K562 (cell line): ENCODE results near the gene EPGN. TPM values are rescaled to one million over a fixed set of nuclear protein-coding genes. Genes with fewer than 3 reads are reported as not detected.
"Not testable (repeated sequence)": the region's sequence is repeated elsewhere in the genome, so short reads cannot be mapped to it uniquely, and the experiment has no call there.

Experiments used
- ATAC-seq: fragments of 200-7000 bp; cut with Tn5 transposase; 3 replicates; pipeline ENCODE4 v1.9.1; 2020; ENCODE audit warnings: moderate library complexity
- BruUV-seq: library from RNA; stranded (reverse); fragments of 400-500 nt; replicated peaks from 2 replicates; lab custom pipeline; 2021; lab: Mats Ljungman, UMichigan
- CTCF ChIA-PET: fragments of 300-600 bp; formaldehyde crosslinking; extraction: SDS; loops from one replicate; lab custom pipeline; 2021; ENCODE audit warnings: low intra/inter-chr PET ratio; lab: Yijun Ruan, JAX
- POLR2A ChIA-PET: fragments of 300-600, 350-650 bp; sonication (Branson Sonifier 250); formaldehyde crosslinking; extraction: SDS; loops from one replicate; lab custom pipeline; 2021; ENCODE audit warnings: antibody characterized with exemption, inconsistent platforms; lab: Yijun Ruan, JAX
- DNase-seq, 4 experiments: peaks; one replicate each; pipeline versions ENCODE4 v3.0.0 to v3.0.0-alpha.2; 2011 to 2018; ENCODE audit warnings: low spot score in 3 of 4, mixed read lengths in 3 of 4; ENCODE audit errors: extremely low read depth in 1 of 4
- FAIRE-seq: peaks from 2 replicates; lab custom pipeline; 2011; peaks lifted over from hg19 to GRCh38; lab: Jason Lieb, UNC
- H2AFZ ChIP-seq: 2 replicates; pipeline ENCODE4 v1.6.0; 2011; ENCODE audit warnings: low read depth, low read length, control low read depth, inconsistent platforms
- H3K27ac ChIP-seq: fragments of 200-600 bp; 3 replicates; pipeline ENCODE4 v1.8.0; 2011; ENCODE audit warnings: low read depth, mild to moderate bottlenecking, control low read depth, inconsistent platforms, low read length, moderate library complexity, mixed read lengths; ENCODE audit errors: extremely low read depth
- H3K27me3 ChIP-seq, 2 experiments: fragments of 300-600 bp in 1 of 2; 2 replicates in 1 of 2; 3 replicates in 1 of 2; pipeline versions ENCODE4 v1.6.0 to v1.8.0; 2011; ENCODE audit warnings: inconsistent platforms in 2 of 2, low read length in 2 of 2, mild to moderate bottlenecking in 1 of 2, mixed read lengths in 1 of 2, moderate library complexity in 1 of 2; ENCODE audit not compliant: control insufficient read depth in 2 of 2, insufficient read depth in 2 of 2
- H3K36me3 ChIP-seq: fragments of 300-600 bp; 3 replicates; pipeline ENCODE4 v1.8.0; 2011; ENCODE audit warnings: mild to moderate bottlenecking, low read length, inconsistent platforms; ENCODE audit not compliant: control insufficient read depth, insufficient read depth
- H3K4me1 ChIP-seq, 2 experiments: fragments of 200-600 bp in 1 of 2; replicated peaks in 1 of 2; 2 replicates in 1 of 2; 3 replicates in 1 of 2; pipeline versions ENCODE4 v1.5.1 to v1.8.0; 2011; ENCODE audit warnings: inconsistent platforms in 2 of 2, low read length in 2 of 2, mild to moderate bottlenecking in 1 of 2, mixed read lengths in 1 of 2, moderate library complexity in 1 of 2; ENCODE audit not compliant: control insufficient read depth in 2 of 2, insufficient read depth in 2 of 2
- H3K4me2 ChIP-seq: 2 replicates; pipeline ENCODE4 v1.6.1; 2011; ENCODE audit warnings: low read length, control low read depth, inconsistent platforms, mixed read lengths; ENCODE audit not compliant: insufficient read depth
- H3K4me3 ChIP-seq: fragments of 200-600 bp; sonication (generic), shearing (Covaris generic); 2 replicates; pipeline ENCODE4 v1.5.1; 2016; ENCODE audit warnings: control low read depth, inconsistent platforms
- H3K79me2 ChIP-seq: fragments of 200-600 bp; 3 replicates; pipeline ENCODE4 v1.8.0; 2011; ENCODE audit warnings: low read length, inconsistent platforms; ENCODE audit not compliant: control insufficient read depth, insufficient read depth
- H3K9ac ChIP-seq, 2 experiments: 2 replicates each; pipeline versions ENCODE4 v1.6.0 to v1.6.1; 2011; ENCODE audit warnings: low read depth in 2 of 2, low read length in 2 of 2, control low read depth in 1 of 2, inconsistent platforms in 1 of 2, mild to moderate bottlenecking in 1 of 2, mixed read lengths in 1 of 2; ENCODE audit not compliant: insufficient read depth in 1 of 2
- H3K9me1 ChIP-seq: one replicate; pipeline ENCODE4 v1.6.0; 2011; ENCODE audit warnings: inconsistent platforms, mild to moderate bottlenecking, low read length, moderate library complexity; ENCODE audit not compliant: control insufficient read depth, insufficient read depth
- H3K9me3 ChIP-seq: replicated peaks from 2 replicates; pipeline ENCODE4 v1.5.1; 2011; ENCODE audit warnings: low read depth, low read length, inconsistent platforms; ENCODE audit not compliant: control insufficient read depth, insufficient read depth
- H4K20me1 ChIP-seq: replicated peaks from 2 replicates; pipeline ENCODE4 v1.6.1; 2011; ENCODE audit warnings: low read length, inconsistent platforms, mixed read lengths; ENCODE audit not compliant: control insufficient read depth, insufficient read depth
- ADNP ChIP-seq: fragments of 200-800 bp; sonication (Bioruptor generic); IDR thresholded peaks from 2 replicates; pipeline ENCODE4 v1.6.1; 2016; ENCODE audit warnings: missing genetic modification characterization, missing compliant biosample characterization
- BCOR ChIP-seq: fragments of 450-650 bp; IDR thresholded peaks from 2 replicates; pipeline ENCODE4 v1.6.1; 2016
- CBX3 ChIP-seq, 2 experiments: IDR thresholded peaks; 1 replicate in 1 of 2; 2 replicates in 1 of 2; pipeline ENCODE4 v1.6.1; 2012; ENCODE audit warnings: inconsistent platforms in 2 of 2, low read length in 2 of 2, borderline replicate concordance in 1 of 2, control low read depth in 1 of 2
- CBX5 ChIP-seq: IDR thresholded peaks from 2 replicates; pipeline ENCODE4 v1.6.1; 2014; ENCODE audit warnings: low read depth, borderline replicate concordance
- CHAMP1 ChIP-seq: fragments of 450-650 bp; IDR thresholded peaks from 2 replicates; pipeline ENCODE4 v1.6.1; 2016; ENCODE audit warnings: mild to moderate bottlenecking
- ETS2 ChIP-seq: IDR thresholded peaks from 2 replicates; pipeline ENCODE4 v1.6.1; 2016; ENCODE audit warnings: borderline replicate concordance, missing genetic modification characterization, mild to moderate bottlenecking, moderate library complexity, missing compliant biosample characterization; ENCODE audit not compliant: poor library complexity, severe bottlenecking
- KDM1A ChIP-seq, 2 experiments: fragments of 450-650 bp; IDR thresholded peaks; 2 replicates each; pipeline ENCODE4 v1.6.1; 2016; ENCODE audit warnings: mild to moderate bottlenecking in 2 of 2
- RBM25 ChIP-seq: fragments of 200-400 bp; formaldehyde crosslinking; IDR thresholded peaks from 2 replicates; pipeline ENCODE4 v1.6.1; 2018; ENCODE audit warnings: low read length, low read depth, moderate library complexity; ENCODE audit not compliant: severe bottlenecking
- TCFL5 ChIP-seq: fragments of 250-450 bp; sonication (Bioruptor Pico); conservative IDR thresholded peaks from 2 replicates; pipeline ENCODE4 v1.6.1; 2021; ENCODE audit warnings: mild to moderate bottlenecking, moderate library complexity, matching md5 sums
- TRIM25 ChIP-seq: fragments of 450-650 bp; IDR thresholded peaks from 2 replicates; pipeline ENCODE4 v1.7.0; 2016; ENCODE audit warnings: borderline replicate concordance
- TRIM28 ChIP-seq: fragments of 450-650 bp; IDR thresholded peaks from 2 replicates; pipeline ENCODE4 v1.6.1; 2017
- ZFP36 ChIP-seq: fragments of 150-350 bp; IDR thresholded peaks from 2 replicates; pipeline ENCODE4 v1.6.1; 2018; ENCODE audit warnings: low read length, low read depth; ENCODE audit not compliant: partially characterized antibody
- ZNF133 ChIP-seq: fragments of 250-450 bp; sonication (Bioruptor Pico); IDR thresholded peaks from 2 replicates; pipeline ENCODE4 v1.4.0; 2020; ENCODE audit warnings: mild to moderate bottlenecking
- ZNF146 ChIP-seq: IDR thresholded peaks from one replicate; pipeline ENCODE4 v1.6.1; 2018; ENCODE audit warnings: missing compliant biosample characterization; ENCODE audit not compliant: unreplicated experiment
- WGBS: fragments of 100-300 bp; shearing (Covaris generic); methylation state at CpG from one replicate; pipeline ENCODE4 v1.1.6; 2016; ENCODE audit warnings: low coverage, mixed read lengths; ENCODE audit not compliant: insufficient coverage; ENCODE audit errors: missing lambda C conversion rate; 5-methylcytosine and 5-hydroxymethylcytosine counted together
- in situ Hi-C: fragments of 300-500 bp; cut with MboI; formaldehyde crosslinking; loops from 4 replicates; pipeline ENCODE4 v1.15.0; 2018; ENCODE audit warnings: inconsistent platforms, mixed read lengths
- intact Hi-C: fragments of 100-400 bp; cut with micrococcal nuclease; formaldehyde crosslinking; loops from 2 replicates; pipeline ENCODE4 v1.14.2; 2022
- polyA plus RNA-seq, 8 experiments: library from polyadenylated mRNA; depleted of rRNA in 4 of 8; stranded (reverse) in 5 of 8; unstranded in 3 of 8; fragments of >200 nt; fragmentation: Nextera tagmentation in 2 of 8; fragmentation: Illumina TruSeq in 1 of 8; extraction: Ambion mirVana in 2 of 8; extraction: Trizol in 1 of 8; gene quantifications; 2 replicates each; pipeline versions ENCODE4 v1.2.1 to v1.2.3, GENCODE V29; 2011 to 2014; ENCODE audit warnings: inconsistent platforms in 1 of 8, missing spikeins in 1 of 8
- total RNA-seq, 7 experiments: library from RNA; depleted of rRNA in 6 of 7; stranded (reverse); fragments of >200 nt in 6 of 7; fragmentation: Illumina TruSeq in 2 of 7; extraction: Trizol in 2 of 7; gene quantifications; 2 replicates each; pipeline versions ENCODE4 v1.2.1 to v1.2.3, GENCODE V29; 2011 to 2021; ENCODE audit warnings: low replicate concordance in 1 of 7

EPGN gene
- total and polyA plus RNA-seq, 9 of the 15 experiments (the other 6 are each of a cell fraction or from before 2014, with no cell fraction given), result 0.10 to 0.56 TPM; not detected in 7

GRCh38 chr4:74340421-74340820, 32.2 kb downstream of the EPGN start:
- H3K4me2 ChIP-seq, FAIRE-seq: not testable (repeated sequence)
- TF ChIP-seq BCOR (peak; percentile 66), ADNP (peak; percentile 53; the same call in 1 of the 2 replicates), KDM1A (IDR thresholded peaks at IDR 0.05) (peak in 1 of 2 experiments; percentile 24; a peak in 1 of 4 replicates), RBM25 (peak; percentile 44), ZNF146 (CRISPR knock-in tag) (peak; percentile 93)
- TF ChIP-seq, all 486 proteins: peak for 5; not testable (repeated sequence) for 481
- ATAC-seq, POLR2A ChIA-PET, H2AFZ ChIP-seq, H3K36me3 ChIP-seq, intact Hi-C loops, H3K79me2 ChIP-seq, in situ Hi-C loops, H3K9ac ChIP-seq, H3K27me3 ChIP-seq, H3K9me3 ChIP-seq, H3K27ac ChIP-seq, H3K4me1 ChIP-seq, BruUV-seq, H4K20me1 ChIP-seq, CTCF ChIA-PET, DNase-seq, H3K4me3 ChIP-seq, H3K9me1 ChIP-seq: not testable (repeated sequence)

- no peak overlapping the region for H2AFZ ChIP-seq
- DNase-seq (no peak), ATAC-seq (no peak), FAIRE-seq (no peak)
- no peaks in the 10 kb centered on the region; a peak in 1 of 5 replicates for H3K4me1 ChIP-seq
- WGBS, result 33% methylated on average over 1 of the region's 1 CpG
- no peaks in the 10 kb centered on the region for H3K9me1 ChIP-seq
- no peaks in the 10 kb centered on the region for H3K27me3 ChIP-seq
- H3K9ac ChIP-seq, result no peak overlapping the region
- in situ Hi-C loops (no loop called here), intact Hi-C loops (no loop called here)
- H3K27ac ChIP-seq, result no peak overlapping the region
- no peak overlapping the region for H3K4me3 ChIP-seq
- ChIA-PET CTCF (no interaction called here), POLR2A (no interaction called here)
- H3K36me3 ChIP-seq, result no peaks in the 10 kb centered on the region
- peaks cover 7% of the 10 kb centered on the region for H3K9me3 ChIP-seq
- no peak overlapping the region for H3K4me2 ChIP-seq
- no peaks in the 10 kb centered on the region for H4K20me1 ChIP-seq
- H3K79me2 ChIP-seq, result no peaks in the 10 kb centered on the region
- BruUV-seq, result no TSS peak
- TF ChIP-seq CHAMP1 (no peak), ZNF133 (CRISPR knock-in tag) (no peak), TRIM28 (0 out of 2 replicates have a peak, but pooled peaks have one; percentile 39), CBX5 (peak; percentile 92), CBX3 (IDR thresholded peaks at IDR 0.05; ENCODE audit: borderline replicate concordance in 1 of 2, low read length in 2 of 2) (peak in 1 of 2 experiments; percentile 82; a peak in 1 of 3 replicates), TCFL5 (CRISPR knock-in tag) (no peak), ZFP36 (peak; percentile 32), TRIM25 (no peak), ETS2 (tag) (no peak)
These were observed 35.8 kb downstream of the EPGN start for GRCh38 chr4:74344031-74344430.
